ENCODE results near the gene USB1. TPM values are rescaled to one million over a fixed set of nuclear protein-coding genes. Genes with fewer than 3 reads are reported as not detected.
"Not testable (repeated sequence)": the region's sequence is repeated elsewhere in the genome, so short reads cannot be mapped to it uniquely, and the experiment has no call there.

The USB1 gene
- polyA plus RNA-seq, 4 donors, result 20.8 to 23.3 (median 22.1) TPM

- no peak for DNase-seq (ENCODE audit: low read depth in 4 of 4, low spot score in 3 of 4)
These were observed 31.6 kb upstream of the USB1 start for GRCh38 chr16:57969451-57970123.

GRCh38 chr16:57970319-57970718 lies 30.9 kb upstream of the USB1 start:
- no peak for DNase-seq (ENCODE audit: low read depth in 4 of 4, low spot score in 3 of 4)

DNA sequence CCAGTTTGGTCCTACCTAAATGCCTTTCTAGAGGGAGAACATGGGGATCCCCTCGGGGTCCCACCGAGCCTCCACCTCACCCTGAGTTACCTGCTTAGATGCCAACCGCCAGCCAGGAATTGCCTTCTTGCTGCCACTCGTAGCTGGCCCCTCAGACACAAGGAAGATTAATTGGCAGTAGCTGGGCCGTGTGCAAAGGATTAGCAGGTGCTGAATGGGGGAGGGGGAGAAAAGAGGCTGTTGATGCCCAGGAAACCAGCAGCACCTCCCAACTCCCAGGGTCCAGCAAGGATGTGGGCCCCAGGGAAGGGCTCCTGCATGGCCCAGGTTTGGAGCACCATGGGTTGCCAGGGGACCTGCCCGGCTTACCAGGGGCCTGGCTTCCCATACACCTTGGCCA lies 30.2 kb upstream of the USB1 start, which contains the start of gene CNGB1:
Gene CNGB1, minus strand, starts transcription at position 159 of the 400 bp plus-strand sequence. CDS start 3,842 bp downstream, outside the sequence.
- no peak for DNase-seq (ENCODE audit: low read depth in 4 of 4, low spot score in 3 of 4)

DNA sequence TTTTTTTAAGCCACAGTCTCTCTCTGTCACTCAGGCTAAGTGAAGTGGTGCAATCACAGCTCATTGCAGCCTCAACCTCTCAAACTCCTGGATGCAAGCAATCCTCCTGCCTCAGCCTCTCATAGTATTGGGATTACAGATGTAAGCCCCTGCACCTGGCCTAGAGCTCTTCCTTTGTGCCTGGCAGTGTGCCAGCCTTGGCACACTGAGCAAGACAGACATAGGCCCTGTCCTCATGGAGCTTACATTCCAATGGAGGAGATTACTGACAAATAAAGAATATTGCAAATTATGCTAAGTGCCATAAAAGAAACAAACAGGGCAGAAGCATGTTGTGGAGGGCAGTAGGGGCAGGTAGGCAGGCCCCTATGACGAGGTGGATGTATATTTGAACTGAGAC lies 29.4 kb upstream of the USB1 start:
- DNase-seq (ENCODE audit: low read depth in 4 of 4, low spot score in 3 of 4), result no peak

DNA sequence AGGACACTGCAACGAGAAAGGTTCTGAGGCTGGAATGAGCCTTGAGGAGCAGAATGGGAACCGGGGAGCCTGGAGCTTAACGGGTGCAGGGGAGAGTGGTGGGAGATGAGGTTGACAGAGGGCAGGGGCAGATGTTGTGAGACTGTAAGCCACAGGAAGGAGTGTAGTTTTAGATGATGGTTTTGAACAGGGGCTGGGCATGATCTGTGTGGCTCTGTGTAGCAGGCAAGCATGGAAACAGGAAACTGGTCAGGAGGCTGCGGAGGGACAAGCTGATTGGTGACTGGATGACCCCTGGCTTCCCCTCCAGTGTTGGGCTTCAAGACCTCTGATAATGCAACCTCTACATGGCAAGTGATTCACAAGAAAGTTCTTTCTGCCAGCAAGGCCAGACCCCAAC lies 28.9 kb upstream of the USB1 start:
- no peak for DNase-seq (ENCODE audit: low read depth in 4 of 4, low spot score in 3 of 4)

DNA sequence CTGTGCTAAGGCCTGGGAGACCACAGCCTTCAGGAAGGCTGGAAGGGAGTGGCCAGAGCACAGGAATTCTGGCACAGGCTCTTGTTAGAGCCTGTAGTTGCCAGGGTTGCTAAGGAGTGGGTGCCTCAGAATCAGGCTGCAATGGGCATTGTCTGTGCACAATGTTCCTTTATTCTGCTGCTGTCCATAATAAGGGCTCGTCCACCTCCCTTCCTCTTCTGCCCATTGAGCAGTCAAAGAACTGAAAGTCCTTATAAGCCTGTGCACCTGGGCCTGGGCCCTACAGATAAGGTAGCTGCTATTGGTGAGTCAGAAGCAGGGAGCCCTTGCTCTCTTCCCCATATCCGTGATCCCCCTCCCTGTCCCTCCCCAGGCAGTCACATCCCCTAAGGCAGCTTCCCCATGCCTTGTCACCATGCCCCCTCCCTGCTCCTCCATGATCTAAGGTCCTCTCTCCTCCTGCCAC lies 24.8 kb upstream of the USB1 start:
- no peak for DNase-seq (ENCODE audit: low read depth in 4 of 4, low spot score in 3 of 4)

GRCh38 chr16:57977418-57978069 lies 23.7 kb upstream of the USB1 start:
- no peak for DNase-seq (ENCODE audit: low read depth in 4 of 4, low spot score in 3 of 4)

DNA sequence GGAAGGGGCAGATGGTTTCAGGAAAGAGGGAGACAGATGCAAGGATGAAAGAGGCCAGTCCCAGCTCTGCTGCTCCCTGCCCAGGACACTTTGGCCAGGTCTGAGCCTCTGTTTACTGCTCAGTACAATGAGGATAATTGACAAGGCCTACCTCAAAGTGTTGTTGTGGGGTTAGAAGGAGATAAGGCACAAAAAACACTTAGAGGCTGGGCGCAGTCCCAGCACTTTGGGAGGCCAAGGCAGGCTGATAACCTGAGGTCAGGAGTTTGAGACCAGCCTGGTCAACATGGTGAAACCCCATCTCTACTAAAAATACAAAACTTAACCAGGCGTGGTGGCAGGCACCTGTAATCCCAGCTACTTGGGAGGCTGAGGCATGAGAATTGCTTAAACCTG lies 23.1 kb upstream of the USB1 start:
- DNase-seq (ENCODE audit: low read depth in 4 of 4, low spot score in 3 of 4), result not testable (repeated sequence)

- DNase-seq (ENCODE audit: low read depth in 4 of 4, low spot score in 3 of 4), result no peak
These were observed 22.1 kb upstream of the USB1 start for GRCh38 chr16:57979006-57979585.

GRCh38 chr16:57981636-57982035 lies 19.6 kb upstream of the USB1 start:
- no peak for DNase-seq (ENCODE audit: low read depth in 4 of 4, low spot score in 3 of 4)

DNA sequence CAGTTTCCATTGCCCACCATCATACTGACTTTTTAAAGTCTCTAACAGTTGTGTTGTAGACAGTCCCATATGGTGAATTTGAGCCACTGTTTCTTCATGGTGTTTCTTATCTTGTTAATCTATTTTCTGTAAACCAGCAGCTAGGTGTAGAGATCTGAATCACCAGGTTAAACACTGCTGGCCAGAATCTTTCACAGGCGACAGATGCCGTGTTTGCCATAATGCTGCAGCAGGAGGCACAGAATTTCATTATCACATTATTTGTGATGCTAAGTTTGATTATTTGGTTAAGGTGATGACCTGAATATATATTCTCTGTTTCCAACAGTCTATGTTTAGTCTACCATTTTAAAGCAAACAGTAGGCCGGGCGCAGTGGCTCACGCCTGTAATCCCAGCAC lies 18.8 kb upstream of the USB1 start:
- DNase-seq (ENCODE audit: low read depth in 4 of 4, low spot score in 3 of 4), result no peak

- peak in 3 of 4 donors; percentile 59 to 71 (median 69) for DNase-seq (ENCODE audit: low read depth in 4 of 4, low spot score in 3 of 4)
These were observed 16.6 kb upstream of the USB1 start for GRCh38 chr16:57984443-57985203.

- DNase-seq (ENCODE audit: low read depth in 4 of 4, low spot score in 3 of 4), result no peak
These were observed 15.7 kb upstream of the USB1 start for GRCh38 chr16:57985204-57986181.

GRCh38 chr16:57986196-57986595 lies 15.0 kb upstream of the USB1 start:
- no peak for DNase-seq (ENCODE audit: low read depth in 4 of 4, low spot score in 3 of 4)

DNA sequence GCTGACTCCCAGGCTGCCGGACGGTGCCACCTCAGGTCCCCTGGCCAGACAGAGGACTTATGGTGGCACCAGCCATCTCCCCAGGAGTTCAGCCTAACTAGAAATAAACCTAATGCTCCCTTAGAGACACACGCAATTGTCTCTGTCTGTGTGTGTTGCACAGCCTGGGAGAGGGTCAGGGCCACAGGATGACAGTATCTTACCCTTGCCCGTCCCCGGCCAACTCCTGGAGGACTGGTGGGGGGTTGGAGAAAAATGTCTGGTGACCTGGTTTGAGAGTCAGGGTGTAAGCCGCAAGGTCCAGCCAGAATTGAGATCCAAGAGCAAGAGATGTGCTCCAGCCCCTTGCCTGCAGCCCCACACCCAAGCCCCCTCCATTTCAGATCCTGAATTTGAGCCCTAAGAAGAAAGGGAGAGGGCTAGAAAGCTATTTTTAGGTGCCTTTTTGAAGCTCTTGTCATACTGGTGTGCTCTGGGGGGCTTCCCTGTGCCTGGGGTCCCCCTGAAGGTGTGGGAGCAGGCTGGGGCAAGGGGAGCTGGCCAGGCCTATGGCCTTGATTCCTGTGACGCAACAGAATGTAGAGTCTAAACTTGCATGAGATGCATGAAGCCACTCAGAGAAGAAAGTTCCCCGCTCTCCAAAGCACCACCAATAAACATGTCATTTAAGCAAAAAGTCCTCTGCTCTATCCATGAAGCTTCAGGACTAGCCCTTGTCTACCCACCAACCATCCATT lies 13.6 kb upstream of the USB1 start:
- DNase-seq (ENCODE audit: low read depth in 4 of 4, low spot score in 3 of 4), result no peak

- DNase-seq (ENCODE audit: low read depth in 4 of 4, low spot score in 3 of 4), result no peak
These were observed 12.3 kb upstream of the USB1 start for GRCh38 chr16:57988929-57989328.

DNA sequence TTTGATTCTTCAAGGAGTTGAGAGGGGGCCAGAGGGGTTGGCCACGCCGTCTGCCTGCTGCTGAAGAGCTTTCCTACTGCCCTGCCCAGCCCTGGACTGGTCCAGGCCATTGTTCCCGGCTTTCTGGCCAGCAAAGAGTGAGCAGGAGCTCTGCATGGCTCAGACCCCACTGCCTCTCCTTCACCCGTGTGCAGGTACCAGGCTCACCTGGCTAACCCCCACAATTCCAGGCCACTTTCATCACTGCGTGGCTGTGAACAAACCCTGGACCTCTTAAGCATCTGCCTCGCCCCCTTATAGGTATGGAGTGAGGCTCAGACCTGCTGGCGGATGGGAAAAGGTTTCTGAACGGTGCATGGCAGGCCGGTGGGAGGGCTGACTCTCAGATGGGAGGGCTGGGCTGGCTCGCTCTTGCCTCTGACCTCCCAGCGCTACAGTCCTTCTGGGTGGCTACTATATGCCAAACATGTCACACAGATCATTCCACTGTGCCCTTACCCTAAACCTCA lies 9.6 kb upstream of the USB1 start:
- no peak for DNase-seq (ENCODE audit: low read depth in 4 of 4, low spot score in 3 of 4)

GRCh38 chr16:57992084-57992483 lies 9.1 kb upstream of the USB1 start:
- no peak for DNase-seq (ENCODE audit: low read depth in 4 of 4, low spot score in 3 of 4)

- DNase-seq (ENCODE audit: low read depth in 4 of 4, low spot score in 3 of 4), result no peak
These were observed 7.8 kb upstream of the USB1 start for GRCh38 chr16:57993438-57993837.
